Stimulated activated naive CD4-positive, alpha-beta T cell (primary cell): ENCODE measurements around the gene MPND.
A peak's percentile ranks its signal among the peaks of the same experiment; 100 is the strongest.

Experiments
- DNase-seq, 6 experiments: peaks; one replicate each; lab custom pipeline; 2025; lab: John Stamatoyannopoulos, UW

MPND gene

GRCh38 chr19:4379383-4380253, 36.3 kb downstream of the MPND start:
- DNase-seq, result peak in 3 of 6 experiments; percentile 6 to 56 (median 22)

DNA sequence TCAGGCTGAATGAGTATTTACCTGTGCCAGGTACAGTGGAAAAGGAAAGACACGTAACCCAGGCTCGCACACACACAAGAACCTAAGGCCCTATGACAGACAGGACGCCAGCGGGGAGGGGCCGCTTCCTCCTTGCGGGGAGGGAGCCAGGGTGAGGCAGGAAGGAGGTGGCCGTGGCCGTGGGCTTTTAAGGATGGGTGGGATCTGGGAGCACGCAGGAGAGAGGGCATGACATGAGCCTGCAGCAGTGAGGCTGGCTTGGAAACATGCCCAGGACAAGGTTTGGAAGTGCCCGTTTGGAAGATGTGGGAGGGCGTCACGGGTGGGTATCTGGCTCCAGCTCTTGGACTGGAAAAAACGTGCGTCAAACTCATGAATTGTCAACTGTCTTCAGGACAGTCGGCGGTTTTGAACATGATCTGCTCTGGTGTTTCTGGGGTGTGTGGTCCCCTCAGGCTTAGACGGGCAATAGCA, 36.9 kb downstream of the MPND start:
- peak; percentile 31 to 66 (median 43) for DNase-seq

- DNase-seq, result no peak
These were observed 42.1 kb downstream of the MPND start for GRCh38 chr19:4385291-4386040.

- no peak for DNase-seq
These were observed 42.9 kb downstream of the MPND start for GRCh38 chr19:4386041-4386782.

GRCh38 chr19:4388337-4389063, 45.1 kb downstream of the MPND start:
- DNase-seq, result no peak

DNA sequence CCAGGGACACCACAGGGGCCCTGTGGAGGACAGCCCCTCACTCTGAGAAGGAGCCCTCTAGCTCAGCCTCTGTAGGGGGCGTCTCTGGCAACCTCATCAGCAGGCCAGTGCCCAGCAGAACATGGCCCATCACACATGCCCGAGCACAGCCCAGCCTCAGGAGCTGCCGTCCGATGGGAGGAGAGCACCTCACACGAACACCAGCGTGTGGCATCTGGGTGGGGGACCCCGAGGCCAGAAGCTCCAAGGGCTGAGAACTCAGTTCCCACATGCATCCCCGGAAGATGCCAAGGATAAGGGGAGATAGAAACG, 45.7 kb downstream of the MPND start:
- DNase-seq, result no peak

- no peak for DNase-seq
These were observed 46.2 kb downstream of the MPND start for GRCh38 chr19:4389511-4390016.

- peak in 1 of 6 experiments; percentile 10 for DNase-seq
These were observed 46.7 kb downstream of the MPND start for GRCh38 chr19:4390017-4390566.

- DNase-seq, result no peak
These were observed 47.4 kb downstream of the MPND start for GRCh38 chr19:4390567-4391305.

DNA sequence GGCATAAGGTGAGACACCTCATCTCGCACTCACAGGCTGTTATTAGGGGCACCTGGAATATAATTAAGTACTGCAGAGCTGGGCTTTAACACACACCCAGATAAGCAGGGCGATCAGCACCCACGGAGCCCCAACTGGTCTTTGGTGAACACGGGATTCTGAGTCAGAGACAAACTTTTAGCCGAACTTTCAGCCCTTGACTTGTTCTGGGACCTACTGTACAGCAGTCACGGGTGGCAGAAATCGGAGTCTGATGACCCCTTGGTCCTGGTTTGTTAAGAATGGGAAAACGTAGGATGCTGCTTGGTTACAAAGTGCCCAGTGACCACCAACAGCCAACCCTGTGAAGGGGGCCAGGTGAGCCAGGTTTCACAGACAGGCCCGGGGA, 47.9 kb downstream of the MPND start:
- no peak for DNase-seq

DNA sequence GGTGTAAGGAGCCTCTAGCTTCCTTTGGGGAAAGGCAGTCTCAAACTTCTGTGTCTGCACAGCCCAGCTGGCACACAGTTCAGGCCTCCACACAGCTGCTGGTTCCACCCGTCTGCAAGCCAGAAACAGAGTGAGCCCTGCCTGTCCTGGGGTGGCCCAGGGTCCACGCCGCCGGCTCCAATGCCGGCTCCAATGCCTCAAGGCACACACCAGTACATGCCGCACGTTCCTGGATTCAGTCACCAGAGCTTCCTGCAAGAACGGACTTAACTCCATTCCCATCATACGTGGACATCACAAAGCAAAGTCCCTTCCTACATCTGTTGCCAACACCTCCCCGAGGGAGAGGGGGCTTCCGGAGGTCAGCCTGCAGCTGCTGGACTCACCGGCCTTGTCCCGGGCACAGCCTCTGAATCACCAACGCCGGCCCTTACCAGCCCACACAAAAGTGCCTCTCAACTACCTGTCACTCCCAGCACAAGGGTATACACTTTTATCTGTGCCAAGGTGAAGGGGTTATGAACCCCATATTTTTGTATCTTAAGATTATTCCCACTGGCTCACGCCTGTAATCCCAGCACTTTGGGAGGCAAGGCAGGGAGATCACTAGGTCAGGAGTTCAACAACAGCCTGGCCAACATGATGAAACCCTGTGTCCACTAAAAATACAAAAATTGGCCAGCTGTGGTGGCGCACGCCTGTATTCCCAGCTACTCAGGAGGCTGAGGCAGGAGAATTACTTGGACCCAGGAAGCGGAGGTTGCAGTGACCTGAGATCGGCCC, 48.5 kb downstream of the MPND start:
- DNase-seq, result no peak

GRCh38 chr19:4393947-4394590, 50.7 kb downstream of the MPND start:
- DNase-seq, result no peak

GRCh38 chr19:4396949-4397783, 53.8 kb downstream of the MPND start:
- no peak for DNase-seq

DNA sequence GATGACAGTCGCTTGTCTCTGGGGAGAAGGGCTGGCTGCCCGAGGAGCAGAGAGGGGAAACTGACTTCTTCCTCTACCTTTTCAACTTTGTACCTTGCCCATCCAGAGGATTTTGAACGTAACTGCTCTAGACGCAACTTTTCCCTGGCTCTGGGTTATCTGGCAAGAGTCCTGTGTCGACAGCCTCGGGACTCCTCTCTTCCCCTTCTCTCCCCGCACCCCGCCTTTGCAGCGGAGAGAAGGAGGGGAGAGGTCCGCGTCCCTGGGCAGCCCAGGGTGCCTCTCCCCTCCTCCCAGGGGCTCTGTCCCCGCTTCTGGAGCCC, 56.4 kb downstream of the MPND start:
- peak in 4 of 6 experiments; percentile 25 to 65 (median 44) for DNase-seq

GRCh38 chr19:4400135-4400936, 57.0 kb downstream of the MPND start, which contains the start of gene SH3GL1:
SH3GL1 (minus strand) TSS chr19:4400547; CDS start chr19:4400368, 179 bp downstream.
- peak; percentile 87 to 95 (median 90) for DNase-seq

DNA sequence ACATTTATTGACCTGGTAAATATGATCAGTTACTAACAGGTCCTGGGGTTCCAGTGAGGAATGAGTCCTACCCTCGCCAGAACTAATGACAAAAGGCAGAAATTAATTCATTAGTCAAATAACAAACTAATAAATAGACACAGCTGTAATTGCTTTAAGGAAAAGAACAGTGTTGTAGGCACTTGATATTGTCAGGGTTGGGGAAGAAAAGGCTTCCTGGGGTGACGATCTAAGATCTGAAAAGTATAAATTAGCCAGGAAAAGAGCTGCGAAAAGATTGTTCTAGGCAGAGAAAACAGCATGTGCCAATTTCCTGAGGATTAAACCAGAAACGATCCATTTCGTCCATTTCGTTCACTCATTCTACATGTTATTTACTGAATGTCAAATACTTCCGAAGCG, 58.4 kb downstream of the MPND start:
- no peak for DNase-seq
